ENCODE measurements around the gene MAGEB16. TPM values are rescaled to one million over a fixed set of nuclear protein-coding genes. Genes with fewer than 3 reads are reported as not detected.

MAGEB16 gene
- total RNA-seq, 4 donors from 2014 or later: not detected

GRCh38 chrX:35809781-35810180 lies 11.6 kb downstream of the MAGEB16 start:
- Histone ChIP-seq H3K27ac (no peak overlapping the region), H3K27me3 (no peaks in the 10 kb centered on the region), H3K4me1 (no peaks in the 10 kb centered on the region), H3K36me3 (no peaks in the 10 kb centered on the region), H3K9me3 (no peaks in the 10 kb centered on the region), H3K4me3 (no peak overlapping the region)
- no peak for DNase-seq
- TF ChIP-seq POLR2A (IDR thresholded peaks at IDR 0.05) (no peak), CTCF (IDR thresholded peaks at IDR 0.05) (no peak)

GRCh38 chrX:35819241-35819640 lies 21.1 kb downstream of the MAGEB16 start:
- Histone ChIP-seq H3K9me3 (no peaks in the 10 kb centered on the region), H3K27ac (no peak overlapping the region), H3K36me3 (no peaks in the 10 kb centered on the region), H3K4me3 (no peak overlapping the region), H3K27me3 (no peaks in the 10 kb centered on the region), H3K4me1 (no peaks in the 10 kb centered on the region)
- no peak for DNase-seq
- no peak for TF ChIP-seq CTCF (IDR thresholded peaks at IDR 0.05)
- no peak for TF ChIP-seq POLR2A (IDR thresholded peaks at IDR 0.05)

- DNase-seq: no peak
- Histone ChIP-seq H3K27me3 (no peaks in the 10 kb centered on the region), H3K9me3 (no peaks in the 10 kb centered on the region), H3K27ac (no peak overlapping the region), H3K36me3 (no peaks in the 10 kb centered on the region), H3K4me1 (no peaks in the 10 kb centered on the region), H3K4me3 (no peak overlapping the region)
- TF ChIP-seq CTCF (IDR thresholded peaks at IDR 0.05): no peak
- TF ChIP-seq POLR2A (IDR thresholded peaks at IDR 0.05): no peak
Measured at GRCh38 chrX:35826503-35826902, 28.4 kb downstream of the MAGEB16 start.

- DNase-seq: no peak
- H3K36me3 ChIP-seq: no peaks in the 10 kb centered on the region
- H3K4me3 ChIP-seq: no peak overlapping the region
- no peaks in the 10 kb centered on the region for H3K9me3 ChIP-seq
- TF ChIP-seq POLR2A (IDR thresholded peaks at IDR 0.05) (no peak), CTCF (IDR thresholded peaks at IDR 0.05) (no peak)
- H3K27me3 ChIP-seq: no peaks in the 10 kb centered on the region
- H3K27ac ChIP-seq: no peak overlapping the region
- H3K4me1 ChIP-seq: no peaks in the 10 kb centered on the region
Measured at GRCh38 chrX:35829501-35829900, 31.4 kb downstream of the MAGEB16 start.

- DNase-seq: no peak
Measured at GRCh38 chrX:35841872-35842271, 43.7 kb downstream of the MAGEB16 start.

More at GRCh38 chrX:35841872-35842271, 43.7 kb downstream of the MAGEB16 start:
- Histone ChIP-seq H3K27me3 (no peaks in the 10 kb centered on the region), H3K4me3 (no peak overlapping the region), H3K27ac (no peak overlapping the region), H3K9me3 (peaks cover 0 to 3% (median 0%) of the 10 kb centered on the region in 4 donors), H3K36me3 (no peaks in the 10 kb centered on the region), H3K4me1 (no peaks in the 10 kb centered on the region)
- no peak for TF ChIP-seq POLR2A (IDR thresholded peaks at IDR 0.05)
- TF ChIP-seq CTCF (IDR thresholded peaks at IDR 0.05): no peak

All from Peyer's patch (tissue), 4 donors.